Natural killer cell (primary cell): ENCODE results near the gene LRRC1. TPM values are rescaled to one million over a fixed set of nuclear protein-coding genes. Genes with fewer than 3 reads are reported as not detected.
A peak's percentile ranks its signal among the peaks of the same experiment; 100 is the strongest.

Experiments used
- ATAC-seq, 3 donors: fragments of 150-1000 bp in 2 of 3; fragments of 200-7000 bp in 1 of 3; cut with Tn5 transposase; 1 replicate in 1 of 3; 2 replicates in 2 of 3; pipeline ENCODE4 v1.10.0; 2021; ENCODE audit warnings: mild to moderate bottlenecking in 2 of 3, moderate library complexity in 2 of 3
- DNase-seq, 2 donors: peaks; one replicate each; pipeline versions ENCODE4 v3.0.0 to v3.0.0-alpha.2; 2013 to 2021; ENCODE audit warnings: mixed read lengths in 1 of 2
- H3K27ac ChIP-seq: one replicate; pipeline ENCODE4 v1.5.1; 2013; ENCODE audit warnings: mild to moderate bottlenecking, low read length
- H3K27me3 ChIP-seq: one replicate; pipeline ENCODE4 v1.6.1; 2013; ENCODE audit warnings: low read length; ENCODE audit not compliant: control insufficient read depth, insufficient read depth
- H3K36me3 ChIP-seq: one replicate; pipeline ENCODE4 v1.6.1; 2013; ENCODE audit warnings: low read length; ENCODE audit not compliant: control insufficient read depth, insufficient read depth
- H3K4me1 ChIP-seq: one replicate; pipeline ENCODE4 v1.6.1; 2013; ENCODE audit warnings: low read length; ENCODE audit not compliant: control insufficient read depth, insufficient read depth
- H3K4me3 ChIP-seq: one replicate; pipeline ENCODE4 v1.5.1; 2013; ENCODE audit warnings: low read length
- H3K9me3 ChIP-seq: one replicate; pipeline ENCODE4 v1.6.1; 2013; ENCODE audit warnings: low read length; ENCODE audit not compliant: control insufficient read depth, insufficient read depth
- H3K27ac Mint-ChIP-seq, 2 donors: one replicate each; pipeline ENCODE4 v1.8.0; 2022; ENCODE audit warnings: mild to moderate bottlenecking in 2 of 2, mixed read lengths in 2 of 2, moderate library complexity in 1 of 2
- H3K27me3 Mint-ChIP-seq, 2 donors: one replicate each; pipeline ENCODE4 v1.8.0; 2022; ENCODE audit warnings: low read depth in 2 of 2, mixed read lengths in 2 of 2
- H3K36me3 Mint-ChIP-seq: one replicate; pipeline ENCODE4 v1.8.0; 2022; ENCODE audit warnings: mixed read lengths
- H3K4me1 Mint-ChIP-seq, 2 donors: one replicate each; pipeline ENCODE4 v1.8.0; 2022; ENCODE audit warnings: mixed read lengths in 2 of 2
- H3K4me3 Mint-ChIP-seq: one replicate; pipeline ENCODE4 v1.8.0; 2022; ENCODE audit warnings: mild to moderate bottlenecking, moderate library complexity, mixed read lengths
- H3K9me3 Mint-ChIP-seq, 2 donors: one replicate each; pipeline ENCODE4 v1.8.0; 2022; ENCODE audit warnings: mixed read lengths in 2 of 2
- CTCF ChIP-seq: fragments of 200-600 bp; IDR thresholded peaks from one replicate; pipeline ENCODE4 v1.8.0; 2022; ENCODE audit warnings: antibody characterized with exemption
- WGBS: methylation state at CpG from one replicate; pipeline ENCODE4 v1.1.7; 2013; ENCODE audit warnings: missing lambda C conversion rate; ENCODE audit not compliant: insufficient coverage; 5-methylcytosine and 5-hydroxymethylcytosine counted together
- intact Hi-C: fragments of 100-400 bp; cut with micrococcal nuclease; formaldehyde crosslinking; loops from one replicate; pipeline ENCODE4 v1.14.2; 2022
- total RNA-seq, 4 donors: library from RNA; stranded (reverse); fragments of 120-200 nt in 1 of 4; gene quantifications; one replicate each; pipeline versions ENCODE4 v1.2.3 to v1.2.4, GENCODE V29; 2013 to 2022

Gene LRRC1
- total RNA-seq, 3 donors from 2014 or later (not counting 1 experiment from before 2014, with no cell fraction given): 2.0 to 5.6 (median 3.7) TPM

- H3K27ac Mint-ChIP-seq: peak overlapping the region in 1 of 2 donors; percentile 84
- peak overlapping the region; percentile 95 for H3K4me3 ChIP-seq
- WGBS: 10% methylated on average over 47 of the region's 47 CpGs
Measured at GRCh38 chr6:53795702-53796450, 1.1 kb downstream of the LRRC1 start.

GRCh38 chr6:53796451-53796780 lies 1.6 kb downstream of the LRRC1 start:
- Mint-ChIP-seq H3K9me3 (no peaks in the 10 kb centered on the region), H3K4me1 (peaks cover 28 to 44% of the 10 kb centered on the region in 2 donors), H3K36me3 (no peaks in the 10 kb centered on the region), H3K4me3 (peak overlapping the region; percentile 96), H3K27ac (peak overlapping the region in 1 of 2 donors; percentile 84), H3K27me3 (peaks cover 19 to 21% of the 10 kb centered on the region in 2 donors)
- WGBS: 77% methylated on average over 2 of the region's 3 CpGs
- ATAC-seq (no peak), DNase-seq (peak in 1 of 2 donors; percentile 25)
- H3K36me3 ChIP-seq: no peaks in the 10 kb centered on the region
- H3K4me3 ChIP-seq: no peak overlapping the region
- no peaks in the 10 kb centered on the region for H3K27me3 ChIP-seq
- no peaks in the 10 kb centered on the region for H3K9me3 ChIP-seq
- H3K4me1 ChIP-seq: peaks cover 26% of the 10 kb centered on the region
- no peak for TF ChIP-seq CTCF
- intact Hi-C loops: loop anchor here (10.0 kb wide), 1 partner anchor 252 kb away; the partner anchor contains the start of gene GCLC
- no peak overlapping the region for H3K27ac ChIP-seq

More at GRCh38 chr6:53795702-53796450, 1.1 kb downstream of the LRRC1 start:
- peak overlapping the region; percentile 96 for H3K4me3 Mint-ChIP-seq
- H3K9me3 Mint-ChIP-seq: no peaks in the 10 kb centered on the region
- no peaks in the 10 kb centered on the region for H3K27me3 ChIP-seq
- no peak overlapping the region for H3K27ac ChIP-seq
- H3K4me1 ChIP-seq: peaks cover 26% of the 10 kb centered on the region
- no peaks in the 10 kb centered on the region for H3K36me3 Mint-ChIP-seq
- peaks cover 24 to 26% of the 10 kb centered on the region in 2 donors for H3K27me3 Mint-ChIP-seq
- H3K36me3 ChIP-seq: no peaks in the 10 kb centered on the region
- ATAC-seq: no peak
- intact Hi-C loops: loop anchor here (10.0 kb wide), 1 partner anchor 251 kb away; the partner anchor contains the start of gene GCLC
- peaks cover 28 to 41% of the 10 kb centered on the region in 2 donors for H3K4me1 Mint-ChIP-seq
- H3K9me3 ChIP-seq: no peaks in the 10 kb centered on the region
- TF ChIP-seq CTCF: no peak
- peak in 1 of 2 donors; percentile 37 for DNase-seq

- H3K4me3 Mint-ChIP-seq: peak overlapping the region; percentile 96
Measured at GRCh38 chr6:53796791-53797190, 2.0 kb downstream of the LRRC1 start.

More at GRCh38 chr6:53796791-53797190, 2.0 kb downstream of the LRRC1 start:
- intact Hi-C loops: loop anchor here (10.0 kb wide), 1 partner anchor 252 kb away; the partner anchor contains the start of gene GCLC
- no peaks in the 10 kb centered on the region for H3K9me3 ChIP-seq
- no peak overlapping the region for H3K4me3 ChIP-seq
- H3K4me1 Mint-ChIP-seq: peaks cover 28 to 44% of the 10 kb centered on the region in 2 donors
- no peak overlapping the region for H3K27ac ChIP-seq
- H3K36me3 ChIP-seq: no peaks in the 10 kb centered on the region
- no peaks in the 10 kb centered on the region for H3K36me3 Mint-ChIP-seq
- H3K27me3 Mint-ChIP-seq: peaks cover 15 to 17% of the 10 kb centered on the region in 2 donors
- no peak for ATAC-seq
- no peak for TF ChIP-seq CTCF
- peaks cover 26% of the 10 kb centered on the region for H3K4me1 ChIP-seq
- H3K27me3 ChIP-seq: no peaks in the 10 kb centered on the region
- H3K9me3 Mint-ChIP-seq: no peaks in the 10 kb centered on the region
- no peak overlapping the region for H3K27ac Mint-ChIP-seq
- DNase-seq: no peak
- WGBS: 95% methylated on average over 5 of the region's 5 CpGs
